Measurements from ENCODE around the gene RND2.
"Not testable (repeated sequence)": the region's sequence is repeated elsewhere in the genome, so short reads cannot be mapped to it uniquely, and the experiment has no call there.

RND2 gene, protein sequence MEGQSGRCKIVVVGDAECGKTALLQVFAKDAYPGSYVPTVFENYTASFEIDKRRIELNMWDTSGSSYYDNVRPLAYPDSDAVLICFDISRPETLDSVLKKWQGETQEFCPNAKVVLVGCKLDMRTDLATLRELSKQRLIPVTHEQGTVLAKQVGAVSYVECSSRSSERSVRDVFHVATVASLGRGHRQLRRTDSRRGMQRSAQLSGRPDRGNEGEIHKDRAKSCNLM

DNA sequence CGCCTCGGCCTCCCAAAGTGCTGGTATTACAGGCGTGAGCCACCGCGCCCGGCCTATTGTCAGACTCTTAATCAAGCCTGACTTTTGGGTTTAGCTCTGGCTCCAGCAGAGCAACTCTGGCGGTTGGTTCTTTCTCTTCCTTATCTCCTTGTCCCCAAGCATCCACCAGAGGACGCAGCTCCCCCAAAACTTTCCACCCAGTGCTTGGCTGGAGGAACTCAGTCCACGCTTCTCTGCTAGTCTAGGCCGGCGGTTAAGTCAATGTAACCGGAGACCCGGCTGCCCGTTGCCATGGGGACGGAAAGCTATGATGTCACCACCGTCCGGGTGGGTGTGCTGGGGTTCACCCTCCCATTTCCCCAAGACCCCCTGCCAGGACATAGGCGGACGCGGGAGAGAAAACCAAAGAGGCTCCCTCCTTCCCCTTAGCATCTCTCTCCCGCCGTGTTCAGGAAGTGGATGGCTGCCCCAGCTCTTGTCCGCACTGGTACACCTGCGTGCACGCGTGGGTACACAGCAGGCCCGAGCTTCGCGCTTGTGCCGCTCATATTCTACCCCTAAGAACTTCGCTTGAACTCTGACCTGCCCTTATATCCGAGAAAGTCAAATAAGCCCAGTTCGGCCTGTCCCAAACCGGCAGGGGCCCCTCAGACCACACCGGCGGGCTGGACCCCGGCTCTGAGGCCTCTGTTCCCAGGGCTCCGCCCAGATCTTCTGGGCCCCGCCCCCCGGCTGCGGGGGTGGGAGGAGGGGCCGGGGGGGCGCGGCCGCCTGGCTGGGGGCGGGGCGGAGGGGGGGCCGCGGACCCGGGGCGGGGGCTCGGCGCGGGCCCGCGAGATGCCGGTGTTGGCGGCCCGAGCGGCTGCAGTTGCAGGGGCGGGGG is at the start of gene RND2:
RND2 (plus strand) TSS at position 825 of the 883 bp plus-strand sequence. CDS start 117 bp downstream, outside the sequence.
- DNase-seq, result peak; percentile 96

- no peak for DNase-seq
Measured at GRCh38 chr17:42975265-42975664, 49.8 kb upstream of the RND2 start.

DNA sequence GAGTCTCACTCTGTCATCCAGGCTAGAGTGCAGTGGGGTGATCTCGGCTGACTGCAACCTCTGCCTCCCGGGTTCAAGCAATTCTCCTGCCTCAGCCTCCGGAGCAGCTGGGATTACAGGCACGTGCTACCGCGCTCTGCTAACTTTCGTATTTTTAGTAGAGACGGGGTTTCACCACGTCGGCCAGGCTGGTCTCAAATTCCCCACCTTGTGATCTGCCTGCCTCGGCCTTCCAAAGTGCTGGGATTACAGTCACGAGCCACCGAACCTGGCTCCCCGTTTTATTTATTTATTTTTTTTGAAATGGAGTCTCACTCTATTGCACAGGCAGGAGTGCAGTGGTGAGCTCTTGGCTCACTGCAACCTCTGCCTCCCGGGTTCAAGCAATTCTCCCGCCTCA is 49.3 kb upstream of the RND2 start:
- DNase-seq, result not testable (repeated sequence)

GRCh38 chr17:42979511-42980273 is 45.3 kb upstream of the RND2 start, which contains the start of gene PTGES3L:
Gene PTGES3L (minus strand): TSS chr17:42980080. CDS start chr17:42980053, 27 bp downstream.
- DNase-seq, result peak; percentile 57

GRCh38 chr17:42980274-42980765 is 44.7 kb upstream of the RND2 start, which contains the start of gene RUNDC1:
Gene RUNDC1 (plus strand): TSS chr17:42980565. CDS start chr17:42980577, 12 bp downstream.
- peak; percentile 82 for DNase-seq

DNA sequence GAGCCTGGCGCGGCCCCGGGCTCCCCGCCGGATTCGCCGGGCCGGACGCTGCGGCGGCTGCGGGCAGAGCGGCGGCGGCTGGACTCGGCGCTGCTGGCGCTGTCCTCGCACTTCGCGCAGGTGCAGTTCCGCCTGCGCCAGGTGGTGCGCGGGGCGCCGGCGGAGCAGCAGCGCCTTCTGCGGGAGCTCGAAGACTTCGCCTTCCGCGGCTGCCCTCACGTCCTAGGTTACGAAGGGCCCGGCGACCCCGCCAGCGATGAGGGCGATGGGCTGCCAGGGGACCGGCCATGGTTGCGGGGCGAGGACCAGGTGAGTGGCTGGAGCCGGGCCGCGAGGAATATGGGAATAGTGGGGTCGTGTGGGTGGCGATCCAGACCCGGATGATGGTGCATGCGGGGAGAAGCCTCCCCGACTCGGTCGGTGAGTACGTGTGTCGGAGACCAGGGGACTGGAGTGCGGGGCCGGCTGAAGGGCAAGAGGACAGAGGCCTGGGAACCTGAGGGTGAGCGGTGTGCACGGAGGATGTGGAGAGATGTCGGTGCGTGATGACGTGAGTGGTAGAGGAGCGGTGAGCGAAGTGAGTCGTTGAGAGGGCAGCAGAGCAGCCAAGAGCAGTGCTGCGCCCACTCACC is 44.1 kb upstream of the RND2 start:
- DNase-seq, result peak; percentile 32

DNA sequence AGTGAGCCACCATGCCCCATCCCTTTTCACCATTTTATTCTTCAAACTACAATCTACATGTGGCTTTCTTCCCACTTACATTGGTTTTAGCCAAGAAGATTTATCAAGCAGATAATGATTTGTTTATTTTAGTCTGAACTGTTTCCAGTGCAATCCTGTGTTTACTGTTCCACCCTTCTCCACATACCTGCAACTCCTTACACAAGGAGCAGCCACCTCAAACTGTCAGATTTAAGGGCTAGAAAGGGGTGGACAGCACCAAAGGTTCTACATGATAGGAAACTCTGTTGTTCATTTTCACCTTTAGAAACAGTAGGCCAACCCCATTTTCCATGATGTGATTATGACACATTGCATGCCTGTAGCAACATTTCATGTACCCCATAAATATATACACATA is 42.8 kb upstream of the RND2 start:
- no peak for DNase-seq

- no peak for DNase-seq
Measured at GRCh38 chr17:42985225-42985624, 39.8 kb upstream of the RND2 start.

- DNase-seq, result no peak
Measured at GRCh38 chr17:42989141-42989540, 35.9 kb upstream of the RND2 start.

DNA sequence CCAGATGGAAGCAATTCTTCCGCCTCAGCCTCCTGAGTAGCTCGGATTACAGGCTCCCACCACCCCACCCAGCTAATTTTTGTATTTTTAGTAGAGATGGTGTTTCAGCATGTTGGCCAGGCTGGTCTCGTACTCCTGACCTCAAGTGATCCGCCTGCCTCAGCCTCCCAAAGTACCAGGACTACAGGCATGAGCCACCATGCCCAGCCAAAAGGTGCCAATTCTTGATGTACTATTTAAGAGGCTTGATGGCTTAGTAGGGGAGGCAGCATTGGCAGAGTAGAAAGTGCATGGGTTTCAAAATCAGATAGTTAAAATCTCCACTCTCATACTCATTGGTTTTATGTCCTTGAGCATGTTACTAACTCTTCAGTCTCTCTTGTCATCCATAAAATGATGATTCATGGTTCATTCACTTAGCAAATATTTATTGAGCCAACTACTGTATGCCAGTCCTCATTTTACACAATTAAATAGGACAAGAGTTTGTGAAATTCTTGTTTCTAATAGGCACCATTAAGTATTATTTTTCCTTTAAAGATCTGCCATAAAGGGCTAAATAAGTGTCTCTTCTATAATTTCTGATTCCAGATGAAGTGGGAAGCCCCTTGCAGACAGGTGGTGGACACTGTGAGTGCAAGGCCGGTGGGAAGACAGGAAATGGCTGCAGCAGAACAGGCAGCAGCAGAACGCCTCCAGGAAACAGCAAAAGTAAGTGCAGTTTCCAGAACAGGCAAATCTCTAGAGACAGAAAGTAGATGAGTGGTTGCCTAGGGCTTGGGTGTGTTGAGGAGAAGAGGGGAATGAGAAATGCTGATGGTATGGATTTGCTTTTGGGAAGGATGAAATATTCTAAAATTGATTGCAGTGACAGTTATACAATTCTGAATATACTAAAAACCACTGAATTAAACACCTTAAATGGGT is 35.0 kb upstream of the RND2 start:
- peak; percentile 65 for DNase-seq

DNA sequence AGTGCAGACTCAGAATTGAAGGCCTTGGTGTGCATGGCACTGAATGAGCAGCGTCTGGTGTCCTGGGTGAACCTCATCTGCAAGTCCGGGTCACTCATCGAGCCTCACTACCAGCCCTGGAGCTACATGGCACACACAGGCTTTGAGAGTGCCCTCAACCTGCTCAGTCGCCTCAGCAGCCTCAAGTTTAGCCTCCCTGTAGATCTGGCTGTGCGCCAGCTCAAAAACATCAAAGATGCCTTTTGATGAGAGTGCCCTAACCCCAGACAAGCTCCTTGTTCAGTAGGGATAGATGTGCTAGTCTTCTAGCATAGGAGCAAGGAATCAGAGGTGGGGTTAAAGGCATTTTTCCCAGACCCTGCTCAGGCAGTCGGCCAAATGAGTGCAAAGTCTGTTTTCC is 33.6 kb upstream of the RND2 start:
- DNase-seq, result no peak

DNA sequence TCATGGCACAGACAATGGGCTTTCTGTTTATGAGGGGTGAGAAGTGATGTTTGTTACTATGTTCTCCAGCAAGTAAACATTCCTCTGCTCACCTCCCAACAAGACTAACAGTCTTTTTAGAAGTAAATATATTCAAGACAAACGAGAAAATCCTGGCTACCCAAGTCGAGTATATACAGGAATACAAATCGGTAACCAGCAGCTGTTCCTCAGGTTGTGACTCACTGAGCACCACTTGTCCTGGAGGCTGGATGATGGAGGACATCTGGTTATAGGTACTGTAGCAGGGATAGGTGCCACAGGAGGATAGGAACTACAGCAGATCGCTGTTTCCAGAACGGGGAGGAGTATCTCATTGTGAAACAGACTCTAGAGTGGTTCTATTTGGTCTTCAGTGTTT is 32.2 kb upstream of the RND2 start:
- no peak for DNase-seq

GRCh38 chr17:42993913-42994312 is 31.1 kb upstream of the RND2 start:
- not testable (repeated sequence) for DNase-seq

DNA sequence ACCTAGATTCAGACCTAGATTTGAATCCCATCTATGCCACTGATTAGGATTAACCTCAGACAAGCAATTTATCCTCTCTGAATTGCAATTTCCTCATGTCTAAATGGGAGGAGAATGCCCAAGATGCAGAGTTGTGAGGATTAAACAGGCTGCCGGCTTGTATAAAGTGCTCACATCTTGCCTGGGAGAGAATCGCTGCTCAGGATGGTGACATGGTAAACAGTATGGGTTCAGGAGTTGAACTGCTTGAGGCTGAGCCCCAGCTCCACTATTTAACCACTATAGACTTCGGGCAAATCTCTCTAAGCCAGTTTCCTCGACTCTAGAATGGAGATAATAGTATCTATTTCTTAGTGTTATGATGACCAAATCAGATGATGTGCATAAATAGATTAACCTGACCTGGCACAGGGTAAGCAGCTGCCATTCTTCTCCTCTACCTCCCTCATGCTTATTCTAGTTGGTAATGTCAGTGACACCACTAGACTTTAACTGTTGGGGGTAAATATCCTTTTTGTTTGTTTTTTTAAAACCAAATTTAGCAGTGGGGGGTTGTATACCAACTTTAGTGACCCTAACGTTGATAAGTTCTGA is 27.5 kb upstream of the RND2 start:
- no peak for DNase-seq

DNA sequence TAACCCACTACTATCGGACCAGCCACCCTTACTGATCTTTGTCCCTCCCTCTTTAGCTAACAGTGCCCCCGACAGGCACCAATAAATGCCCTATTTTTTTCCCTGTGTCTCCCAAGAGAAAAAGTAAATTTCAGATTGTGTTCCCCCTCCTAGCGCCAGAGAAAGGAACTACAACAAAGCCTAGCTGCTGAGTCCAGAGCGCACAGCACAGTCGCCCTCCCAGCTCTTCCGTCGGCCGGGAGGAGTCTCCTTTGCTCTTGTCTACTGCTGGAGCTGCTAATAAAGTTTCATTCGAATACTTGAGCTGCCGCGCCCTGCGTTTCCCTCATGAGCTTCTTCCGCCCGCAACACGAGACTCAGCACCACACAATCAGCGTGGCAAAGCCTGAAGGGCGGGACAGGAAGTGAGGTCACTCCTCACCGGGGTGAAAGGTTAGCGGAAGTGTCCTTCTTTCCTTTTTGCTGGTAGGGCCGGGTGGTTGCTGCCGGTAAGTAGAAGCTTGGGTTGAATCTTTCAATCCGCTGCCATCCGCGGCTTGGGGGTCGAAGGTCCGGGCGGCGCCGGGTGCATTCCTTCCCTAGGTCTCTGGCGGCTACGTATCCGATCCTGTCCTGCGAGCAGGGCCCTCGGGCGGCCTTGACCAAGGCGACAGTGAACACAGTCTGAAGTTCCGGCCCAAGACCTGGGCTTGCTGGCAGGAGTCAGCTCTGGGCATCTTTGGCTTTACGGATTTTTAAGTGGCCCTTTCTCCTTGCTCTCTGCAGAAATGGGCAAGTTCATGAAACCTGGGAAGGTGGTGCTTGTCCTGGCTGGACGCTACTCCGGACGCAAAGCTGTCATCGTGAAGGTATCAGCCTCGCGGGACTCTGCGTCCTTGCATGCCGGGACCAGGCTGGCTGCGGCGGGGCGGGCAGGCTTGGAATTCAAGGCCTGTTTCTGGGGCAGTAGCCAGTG is 26.8 kb upstream of the RND2 start, which contains the start of gene RPL27:
RPL27 (plus strand) TSS at position 436 of the 955 bp plus-strand sequence; CDS start at position 768, 332 bp downstream.
- DNase-seq, result peak; percentile 100

GRCh38 chr17:42999003-42999525 is 26.0 kb upstream of the RND2 start:
- no peak for DNase-seq

DNA sequence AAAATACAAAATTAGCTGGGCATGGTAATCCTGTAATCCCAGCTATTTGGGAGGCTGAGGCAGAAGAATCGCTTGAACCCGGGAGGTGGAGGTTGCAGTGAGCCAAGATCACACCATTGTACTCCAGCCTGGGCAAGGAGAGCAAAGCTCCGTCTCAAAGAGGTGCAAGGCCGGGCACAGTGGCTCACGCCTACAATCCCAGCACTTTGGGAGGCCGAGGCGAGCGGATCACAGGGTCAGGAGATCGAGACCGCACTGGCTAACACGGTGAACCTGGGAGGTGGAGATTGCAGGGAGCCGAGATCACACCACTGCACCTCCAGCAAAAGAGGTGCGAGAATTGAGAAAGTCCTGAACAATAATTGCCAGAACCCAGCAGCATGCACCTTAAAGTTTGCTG is 24.1 kb upstream of the RND2 start:
- DNase-seq, result not testable (repeated sequence)

- peak; percentile 55 for DNase-seq
Measured at GRCh38 chr17:43003542-43004172, 21.4 kb upstream of the RND2 start.
